GM21528 (cell line): ENCODE results near the gene EPB41.
"Not testable (repeated sequence)": the region's sequence is repeated elsewhere in the genome, so short reads cannot be mapped to it uniquely, and the experiment has no call there.

Source experiments
- ATAC-seq: cut with Tn5 transposase; IDR thresholded peaks from one replicate; pipeline ENCODE4 v1.9.1; 2021; ENCODE audit warnings: mild to moderate bottlenecking, moderate library complexity; ENCODE audit not compliant: unreplicated experiment, low FRiP score

The EPB41 gene

DNA sequence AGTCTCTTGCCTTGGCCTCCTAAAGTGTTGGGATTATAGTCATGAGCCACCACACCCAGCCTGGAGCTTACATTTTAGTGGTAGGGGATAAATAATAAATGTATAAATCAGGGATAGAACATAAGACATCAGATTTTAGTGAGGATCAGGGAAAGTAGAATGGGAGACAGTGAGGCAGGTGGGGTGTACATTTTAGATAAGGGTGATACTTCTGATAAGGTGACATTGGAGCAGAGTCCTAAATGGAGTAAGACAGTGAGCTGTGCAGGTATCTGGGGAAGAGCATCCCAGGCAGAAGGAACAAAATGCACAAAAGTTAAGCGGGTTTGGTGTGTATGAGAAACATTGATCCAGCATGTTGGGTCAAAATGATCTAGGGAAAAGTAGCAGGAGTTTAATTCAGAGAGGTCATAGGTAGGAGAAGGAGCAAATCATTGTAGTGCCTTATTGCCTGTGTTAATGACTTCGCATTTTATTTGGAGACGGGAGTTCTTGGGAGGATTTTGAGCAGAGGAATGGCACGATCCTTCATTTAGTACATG lies 11.1 kb downstream of the EPB41 start:
- no peak for ATAC-seq

DNA sequence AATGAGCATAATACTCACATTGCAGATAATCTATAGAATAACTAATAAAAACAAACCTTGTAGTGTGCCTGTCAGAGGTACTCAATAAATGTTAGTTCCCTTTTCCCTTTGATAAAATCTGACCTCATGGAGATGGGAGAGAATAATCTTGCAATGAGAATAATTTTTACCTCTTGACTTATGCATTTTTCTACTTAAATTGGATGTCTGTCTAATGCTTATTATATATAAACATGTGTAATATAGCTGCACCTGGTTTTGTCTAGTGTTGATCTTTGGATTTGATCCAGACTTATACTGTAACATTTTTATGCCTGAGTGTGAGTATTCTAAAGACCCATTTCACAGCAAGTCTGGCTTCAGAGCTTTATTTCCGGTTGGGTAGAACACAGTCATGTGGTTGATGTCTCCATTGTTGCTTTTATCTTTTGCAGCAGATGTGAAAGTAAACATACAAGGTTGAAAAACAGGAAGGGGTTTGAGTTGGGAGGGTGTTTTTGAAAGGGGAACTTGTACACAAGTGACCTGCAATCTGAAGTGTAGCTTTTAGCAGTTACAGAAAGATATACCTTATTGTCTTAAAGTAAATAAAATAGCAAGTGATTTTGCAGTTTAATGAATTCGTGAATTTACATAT lies 12.4 kb downstream of the EPB41 start:
- peak; percentile 89 for ATAC-seq

DNA sequence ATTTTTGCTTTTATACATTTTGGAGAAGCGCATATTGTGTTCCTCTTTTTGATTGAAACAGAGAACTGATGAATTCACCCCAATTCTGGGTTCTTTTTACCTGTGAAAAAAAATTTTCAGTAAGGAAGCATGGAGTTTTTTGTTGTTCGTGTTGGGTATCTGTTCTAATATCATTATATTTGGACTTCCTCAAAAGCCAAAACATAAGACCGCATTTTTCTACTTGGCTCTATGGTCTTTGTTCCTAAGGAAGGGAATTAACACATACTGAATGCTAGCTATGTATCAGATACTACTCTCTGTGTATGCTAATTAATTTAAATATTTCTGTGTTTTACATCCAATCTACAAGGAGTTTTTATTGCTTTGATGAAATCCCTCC lies 12.9 kb downstream of the EPB41 start:
- ATAC-seq, result peak; percentile 17

DNA sequence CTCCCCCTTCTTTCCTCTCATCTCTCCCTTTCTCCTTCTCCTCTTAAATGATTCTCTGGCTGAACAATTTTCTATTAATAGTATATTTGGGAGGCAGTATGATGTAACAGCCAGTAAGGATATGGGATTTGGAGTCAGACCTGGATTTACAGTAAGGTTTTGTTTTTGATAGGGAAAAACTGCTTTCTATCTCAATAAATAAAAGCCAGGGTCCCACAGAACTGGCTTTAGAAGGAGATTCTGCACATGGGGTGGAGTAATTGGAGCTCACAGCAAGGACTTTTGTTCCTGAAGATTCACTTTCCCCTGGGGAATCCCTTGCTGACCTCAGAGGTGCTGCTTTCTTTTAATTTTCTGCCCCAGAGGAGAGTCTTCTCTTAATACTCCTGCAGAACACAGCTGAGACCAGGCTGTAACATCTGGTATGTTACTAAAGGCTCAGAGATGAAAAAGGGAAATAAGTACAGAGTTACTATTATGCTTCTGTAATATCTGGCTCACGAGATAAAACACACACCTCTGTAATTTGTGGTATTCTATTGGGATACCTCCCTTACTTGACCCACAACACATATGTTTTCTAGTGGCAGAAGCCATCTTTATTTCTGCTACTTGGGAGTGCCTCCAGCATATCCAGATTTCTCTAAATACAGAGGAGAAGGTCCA lies 13.4 kb downstream of the EPB41 start:
- no peak for ATAC-seq

DNA sequence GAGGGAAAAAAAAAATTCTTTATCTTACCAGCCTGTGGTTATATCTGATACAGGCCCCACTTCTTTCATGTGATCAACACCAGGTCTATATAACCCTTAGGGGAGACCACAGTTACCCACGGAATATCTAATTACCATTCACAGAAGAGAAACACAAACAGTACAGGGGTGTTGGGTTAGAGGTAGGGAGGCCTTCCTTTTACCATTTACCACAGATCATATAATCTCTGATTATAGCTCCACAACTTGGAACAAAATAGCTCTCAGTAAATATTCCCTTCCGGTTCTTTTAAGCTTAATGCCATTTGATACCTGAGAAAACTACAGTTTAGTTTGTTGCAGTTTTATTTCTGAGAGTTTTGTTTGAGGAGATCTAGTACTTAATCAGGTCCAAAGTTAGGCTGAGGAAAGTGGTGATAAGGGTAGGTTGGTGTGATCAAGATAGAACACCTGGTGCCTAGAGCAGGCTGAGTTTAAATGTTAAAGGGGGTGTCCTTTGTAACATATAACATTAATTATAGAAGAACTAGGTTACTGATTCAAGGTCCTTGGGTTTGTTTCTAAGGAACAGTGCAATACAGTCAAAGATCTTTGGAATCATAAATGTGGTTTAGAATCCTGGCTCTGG lies 14.1 kb downstream of the EPB41 start:
- ATAC-seq, result no peak

DNA sequence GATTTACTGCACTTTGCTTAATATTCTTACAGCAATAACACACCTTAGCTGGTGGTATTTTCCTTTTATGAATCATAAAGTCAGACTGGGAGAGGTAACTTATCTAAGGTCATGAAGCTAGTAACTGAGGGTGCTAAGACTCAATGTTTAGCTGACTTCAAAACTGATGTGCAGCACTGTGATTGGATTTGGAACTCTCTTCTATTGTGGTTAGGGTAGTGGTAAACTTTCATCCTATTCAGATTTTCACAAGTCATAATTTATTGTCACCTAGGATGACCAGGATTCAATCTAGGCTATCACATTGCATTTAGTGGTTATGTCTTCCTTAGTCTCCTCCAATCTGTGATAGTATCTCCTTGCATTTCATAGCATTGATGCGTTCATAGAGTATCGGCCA lies 18.9 kb downstream of the EPB41 start:
- ATAC-seq, result no peak

DNA sequence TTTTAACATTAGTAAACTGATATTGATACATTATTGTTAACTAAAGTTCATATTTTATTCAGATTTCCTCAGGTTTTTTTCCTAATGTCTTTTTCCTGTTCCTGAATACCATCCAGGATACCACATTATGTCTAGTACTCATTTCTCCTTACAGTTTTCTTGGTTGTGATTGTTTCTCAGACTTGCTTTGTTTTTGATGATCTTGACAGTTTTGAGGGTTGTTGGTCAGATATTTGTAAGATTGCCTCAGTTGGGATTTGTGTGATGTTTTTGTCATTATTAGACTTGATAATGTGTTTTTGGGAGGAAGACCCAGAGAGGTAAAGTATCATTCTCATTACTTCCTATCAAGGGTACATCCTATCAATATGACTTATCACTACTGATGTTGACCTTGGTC lies 19.5 kb downstream of the EPB41 start:
- no peak for ATAC-seq

DNA sequence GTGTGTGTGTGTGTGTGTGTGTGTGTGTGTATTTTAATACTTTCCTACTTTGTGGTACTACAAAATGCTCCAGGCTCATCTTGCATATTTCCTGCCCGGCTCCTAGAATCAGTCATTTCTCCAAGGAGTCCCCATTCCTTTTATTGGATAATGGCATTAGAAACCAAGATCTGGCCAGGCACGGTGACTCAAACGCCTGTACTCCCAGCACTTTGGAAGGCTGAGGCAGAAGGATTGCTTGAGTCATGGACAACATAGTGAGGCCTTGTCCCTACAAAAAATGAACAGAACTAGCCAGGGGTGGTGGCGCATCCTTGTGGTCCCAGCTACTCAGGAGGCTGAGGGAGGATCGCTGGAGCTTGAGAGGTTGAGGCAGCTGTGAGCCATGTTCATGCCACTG lies 20.3 kb downstream of the EPB41 start:
- ATAC-seq, result no peak

DNA sequence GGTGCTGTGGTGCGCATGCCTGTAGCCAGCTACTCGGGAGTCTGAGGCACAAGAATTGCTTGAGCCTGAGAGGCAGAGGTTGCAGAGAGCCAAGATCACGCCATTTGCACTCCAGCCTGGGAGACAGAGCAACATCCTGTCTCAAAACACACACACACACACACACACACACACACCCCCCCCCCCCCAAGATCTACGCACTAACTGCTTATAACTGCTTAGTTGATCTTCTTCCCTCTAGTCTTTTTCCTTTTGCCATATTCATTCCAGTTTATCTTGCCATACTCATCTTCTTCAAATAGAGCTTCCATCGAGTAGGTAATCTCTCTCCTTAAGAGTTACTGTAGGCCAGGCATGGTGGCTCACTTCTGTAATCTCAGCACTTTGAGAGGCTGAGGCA lies 20.9 kb downstream of the EPB41 start:
- no peak for ATAC-seq

DNA sequence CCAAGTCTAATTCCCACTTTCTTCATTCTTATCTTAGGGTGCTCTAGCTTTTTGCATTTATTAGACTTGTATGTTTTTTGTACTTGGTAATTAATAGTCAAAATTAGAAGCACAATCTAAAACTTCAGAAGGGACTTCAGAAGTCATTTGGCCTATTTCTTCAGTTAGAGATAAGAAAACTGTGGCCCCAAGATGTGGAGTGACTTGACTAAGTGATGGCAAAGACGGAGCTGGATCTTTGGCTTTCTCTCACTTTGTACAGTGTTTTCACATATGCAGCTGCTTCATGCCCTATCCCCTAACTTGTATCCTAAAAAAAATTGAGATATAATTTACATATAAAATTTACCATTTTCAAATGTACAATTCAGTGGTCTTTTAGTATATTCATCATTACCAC lies 21.7 kb downstream of the EPB41 start:
- ATAC-seq, result no peak

DNA sequence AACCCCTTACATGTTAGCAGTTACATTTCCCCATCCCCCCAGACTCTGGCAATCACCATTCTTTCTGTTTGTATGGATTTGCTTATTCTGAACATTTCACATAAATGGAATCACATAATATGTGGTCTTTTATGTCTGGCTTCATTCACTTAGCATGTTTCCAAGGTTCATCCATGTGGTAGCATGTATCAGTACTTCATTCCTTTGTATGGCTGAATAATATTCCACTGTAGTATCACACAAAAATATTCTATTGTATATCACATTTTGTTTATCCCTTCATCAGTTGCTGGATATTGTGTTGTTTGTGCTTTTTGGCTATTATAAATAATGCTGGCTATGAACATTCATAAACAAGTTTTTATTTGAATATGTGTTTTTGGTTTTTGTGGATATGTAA lies 22.2 kb downstream of the EPB41 start:
- ATAC-seq, result no peak

DNA sequence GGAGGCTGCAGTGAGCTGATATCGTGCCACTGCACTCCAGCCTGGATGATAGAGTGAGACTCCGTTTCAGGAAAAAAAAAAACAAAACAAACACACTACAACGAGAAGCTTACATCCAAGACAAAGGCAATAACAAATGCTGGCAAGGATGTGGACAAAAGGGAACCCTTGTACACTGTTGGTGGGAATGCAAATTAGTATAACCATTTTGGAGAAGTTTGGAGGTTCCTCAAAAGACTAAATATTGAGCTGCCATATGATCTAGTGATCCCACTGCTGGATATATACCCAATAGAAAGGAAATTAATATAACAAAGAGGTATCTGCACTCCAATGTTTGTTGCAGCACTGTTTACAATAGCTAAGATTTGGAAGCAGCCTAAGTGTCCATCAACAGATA lies 29.2 kb downstream of the EPB41 start:
- not testable (repeated sequence) for ATAC-seq

DNA sequence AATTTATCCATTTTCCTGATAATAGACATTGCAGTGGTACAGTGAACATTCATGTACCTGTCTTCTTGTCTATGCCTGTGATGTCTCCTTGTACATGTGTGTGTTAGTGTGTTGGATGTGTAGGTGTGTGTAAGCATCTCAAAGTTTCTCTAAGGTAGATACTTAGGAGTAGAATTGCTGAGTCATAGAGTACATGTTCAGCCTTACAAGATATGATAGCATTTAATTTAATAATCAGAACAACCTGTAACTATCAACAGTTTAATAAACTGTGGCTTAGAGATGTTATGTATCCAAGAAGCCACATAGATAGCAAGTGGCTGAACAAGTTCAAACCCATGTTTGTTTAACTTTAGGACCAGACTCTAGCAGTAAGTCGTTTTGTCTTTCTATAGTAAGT lies 35.6 kb downstream of the EPB41 start:
- no peak for ATAC-seq

DNA sequence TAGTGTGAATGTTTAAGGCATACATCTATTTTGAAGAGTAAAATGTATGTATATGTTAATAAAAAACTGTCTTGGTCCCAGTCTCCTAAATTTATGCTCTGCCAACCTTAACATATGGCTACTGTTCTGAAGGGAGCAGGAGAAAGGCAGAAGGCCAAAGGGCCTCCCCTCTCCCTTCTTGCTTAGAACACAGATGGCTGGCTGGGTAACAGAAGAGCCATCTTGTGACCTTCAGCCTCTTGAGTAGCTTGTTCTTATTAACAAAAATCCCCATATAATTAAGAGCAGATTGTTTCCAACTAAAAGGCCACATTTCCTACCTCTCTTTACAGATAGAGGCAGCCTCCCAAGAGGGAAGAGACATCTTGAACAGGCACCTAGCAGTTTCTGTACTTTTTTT lies 36.1 kb downstream of the EPB41 start:
- ATAC-seq, result no peak

DNA sequence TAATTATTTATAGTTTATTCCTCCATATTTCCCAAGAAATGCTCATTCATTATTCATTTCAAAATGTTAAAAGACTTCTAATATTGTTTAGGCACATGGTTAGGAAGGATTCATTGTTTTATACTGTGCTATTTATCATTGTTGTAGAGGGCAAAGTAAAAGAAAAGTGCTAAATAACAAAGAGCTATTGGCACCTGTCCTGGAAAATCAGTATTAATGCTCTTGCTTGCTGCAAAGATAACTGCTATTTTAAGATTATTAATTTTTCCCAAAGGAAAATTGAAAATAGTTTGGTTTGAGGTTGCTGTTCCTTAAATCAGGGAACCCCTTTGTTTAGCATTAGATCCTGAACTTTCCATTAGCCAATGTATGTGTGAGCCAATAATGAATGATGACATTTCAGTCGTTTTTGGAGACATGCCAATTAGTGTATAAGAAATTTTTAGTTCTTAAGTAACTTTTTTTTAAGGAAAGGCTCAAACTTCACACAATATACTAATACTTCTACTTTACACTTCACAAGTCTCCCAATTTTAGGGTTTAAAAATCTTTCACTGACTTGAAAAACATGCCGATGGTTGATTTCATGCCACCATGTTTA lies 39.9 kb downstream of the EPB41 start:
- no peak for ATAC-seq

DNA sequence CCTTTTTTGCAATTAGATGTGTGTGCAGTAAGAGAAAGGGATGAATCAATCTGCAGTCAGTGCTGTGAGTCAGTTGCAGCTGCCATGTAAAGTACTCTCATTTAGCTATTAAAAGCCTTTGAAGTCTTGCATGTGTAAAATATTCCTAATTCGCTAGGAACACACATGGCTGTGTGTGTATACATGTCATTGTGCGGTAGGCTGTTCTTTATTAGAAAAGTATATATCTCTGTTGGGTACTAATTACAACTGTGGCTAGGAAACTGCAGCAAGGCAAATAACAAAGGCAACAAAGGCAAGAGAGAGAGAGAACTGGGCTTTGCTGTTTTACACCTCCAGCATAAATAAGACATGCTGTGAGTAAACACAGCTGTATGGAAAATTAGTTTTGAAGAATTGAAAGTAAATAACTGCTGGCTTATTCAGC lies 41.7 kb downstream of the EPB41 start:
- ATAC-seq, result no peak

DNA sequence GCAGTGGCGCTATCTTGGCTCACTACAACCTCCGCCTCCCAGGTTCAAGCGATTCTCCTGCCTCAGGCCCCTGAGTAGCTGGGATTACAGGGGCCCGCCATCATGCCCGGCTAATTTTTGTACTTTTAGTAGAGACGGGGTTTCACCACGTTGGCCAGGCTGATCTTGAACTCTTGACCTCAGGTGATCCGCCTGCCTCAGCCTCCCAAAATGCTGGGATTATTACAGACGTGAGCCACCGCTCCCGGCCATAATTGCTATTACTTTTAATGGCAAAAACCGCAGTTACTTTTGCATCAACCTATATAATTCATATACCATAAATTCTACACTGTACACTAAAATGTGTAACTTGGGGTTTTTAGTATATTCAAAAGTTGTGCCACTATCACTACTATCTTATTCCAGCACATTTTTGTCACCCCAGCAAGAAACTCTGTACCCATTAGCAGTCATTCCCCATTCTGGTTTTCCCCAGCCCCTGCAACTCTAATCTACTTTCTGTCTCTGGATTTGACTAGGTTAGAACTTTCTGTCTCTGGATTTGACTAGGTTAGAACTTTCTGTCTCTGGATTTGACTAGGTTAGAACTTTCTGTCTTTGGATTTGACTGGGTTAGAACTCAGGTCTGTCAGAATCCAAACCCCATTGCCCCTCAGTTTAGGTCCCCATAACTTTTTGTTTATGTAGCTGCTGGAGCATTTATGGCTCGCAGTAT lies 47.9 kb downstream of the EPB41 start:
- not testable (repeated sequence) for ATAC-seq

DNA sequence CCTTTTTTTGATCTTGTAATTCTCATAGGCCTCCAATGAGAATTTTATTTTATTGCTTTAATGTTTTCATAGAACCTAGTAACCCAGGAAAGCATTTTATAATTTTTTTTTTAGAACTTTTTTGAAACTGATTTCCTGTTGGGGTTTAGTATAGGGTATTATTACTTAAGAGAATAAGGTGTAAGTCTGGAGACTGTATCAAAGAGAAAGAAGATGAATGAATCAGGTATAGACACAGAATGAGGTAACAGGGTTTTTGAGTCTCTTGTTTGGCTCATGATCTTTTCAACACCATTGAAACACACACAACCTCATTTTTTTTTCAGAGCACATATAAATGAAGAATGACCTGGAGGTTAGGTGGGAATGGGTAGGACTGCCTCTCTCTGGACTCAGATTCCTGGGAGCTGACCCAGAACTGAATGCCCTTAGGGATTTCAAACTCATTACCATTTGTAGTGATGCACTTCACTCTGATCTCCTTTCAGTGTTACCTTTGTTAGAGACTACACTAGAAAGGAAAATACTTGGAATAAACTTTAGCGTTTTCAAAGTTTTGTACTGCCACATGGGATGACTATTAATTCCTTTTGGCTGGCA lies 51.0 kb downstream of the EPB41 start:
- ATAC-seq, result no peak

DNA sequence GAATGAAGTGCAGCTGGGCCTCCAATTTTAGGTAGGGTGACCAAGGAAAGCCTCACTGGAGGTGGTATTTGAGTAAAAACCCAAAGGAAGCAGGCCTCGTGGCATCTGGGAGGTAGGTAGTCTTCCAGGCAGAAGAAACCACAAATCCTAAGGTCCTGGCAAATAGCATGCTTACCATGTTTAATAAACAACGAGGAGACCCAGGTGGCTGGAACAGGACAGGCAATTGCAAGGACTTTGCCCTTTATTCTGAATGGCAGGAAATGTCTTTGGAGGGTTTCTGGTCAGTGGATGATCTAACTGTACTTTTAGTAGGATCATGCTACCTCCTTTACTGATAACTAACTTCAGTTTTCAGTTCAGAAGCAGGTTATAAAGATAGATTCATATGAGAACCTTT lies 52.2 kb downstream of the EPB41 start:
- ATAC-seq, result no peak

DNA sequence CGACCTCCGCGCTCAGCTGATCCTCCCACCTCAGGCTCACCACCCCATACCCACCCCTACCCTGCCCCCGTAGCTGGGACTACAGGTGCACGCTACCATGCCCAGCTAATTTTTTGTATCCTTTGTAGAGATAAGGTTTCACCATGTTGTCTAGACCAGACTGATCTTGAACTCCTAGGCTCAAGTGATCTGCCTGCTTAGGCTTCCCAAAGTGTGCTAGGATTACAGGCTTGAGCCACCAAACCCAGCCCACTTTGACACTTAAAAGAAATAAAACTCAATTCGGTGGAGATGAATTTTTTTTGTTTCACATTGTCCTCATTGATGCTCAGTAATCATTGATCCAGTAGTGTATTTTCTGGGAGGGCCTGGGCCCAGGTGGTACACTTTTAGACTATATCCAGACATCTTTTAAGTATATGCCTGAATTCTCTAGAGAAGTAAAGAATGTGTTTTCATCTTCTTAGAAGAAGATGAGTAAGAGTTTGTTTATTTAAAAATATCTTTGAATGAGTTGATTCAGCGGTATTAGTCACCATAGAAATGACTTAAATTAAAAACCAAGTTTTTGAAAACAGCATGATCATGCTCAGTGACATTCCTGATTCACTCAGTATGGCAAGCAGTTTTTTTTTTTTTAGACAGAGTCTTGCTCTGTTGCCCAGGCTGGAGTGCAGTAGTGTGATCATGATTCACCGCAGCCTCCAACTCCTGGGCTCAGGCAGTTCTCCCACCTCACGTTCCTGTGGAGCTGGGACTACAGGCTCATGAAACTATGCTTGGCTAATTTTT lies 57.8 kb downstream of the EPB41 start:
- ATAC-seq, result no peak
